H1 (cell line): ENCODE results near the gene LGALS3. TPM values are rescaled to one million over a fixed set of nuclear protein-coding genes. Genes with fewer than 3 reads are reported as not detected.

Experiments
- CTCF ChIA-PET: fragments of 300-600 bp; sonication (Branson Sonifier 250); formaldehyde crosslinking; loops from one replicate; lab custom pipeline; 2021; ENCODE audit not compliant: partially characterized antibody; lab: Charles Lee
- POLR2A ChIA-PET: fragments of 300-600 bp; sonication (Branson Sonifier 250); formaldehyde crosslinking; loops from one replicate; lab custom pipeline; 2021; ENCODE audit warnings: inconsistent platforms; ENCODE audit not compliant: partially characterized antibody; lab: Charles Lee
- DNase-seq, 2 experiments: peaks; one replicate each; pipeline versions ENCODE4 v3.0.0 to v3.0.0-alpha.2; 2010 to 2022; ENCODE audit warnings: low spot score in 2 of 2, low read depth in 1 of 2, mixed read lengths in 1 of 2
- FAIRE-seq: peaks from 2 replicates; lab custom pipeline; 2011; peaks lifted over from hg19 to GRCh38; lab: Jason Lieb, UNC
- H2AFZ ChIP-seq: 2 replicates; pipeline ENCODE4 v1.8.1; 2012; ENCODE audit warnings: low read length, inconsistent platforms
- H2AK5ac ChIP-seq: 2 replicates; pipeline ENCODE4 v1.6.1; 2013; ENCODE audit warnings: low read depth, low read length
- H2BK120ac ChIP-seq: replicated peaks from 2 replicates; pipeline ENCODE3; 2013; ENCODE audit warnings: low read depth, low read length, inconsistent platforms
- H2BK12ac ChIP-seq: 2 replicates; pipeline ENCODE4 v1.6.1; 2013; ENCODE audit warnings: low read depth, low read length
- H2BK15ac ChIP-seq: 2 replicates; pipeline ENCODE4 v1.6.1; 2013; ENCODE audit warnings: low read length
- H2BK20ac ChIP-seq: 2 replicates; pipeline ENCODE4 v1.6.1; 2013; ENCODE audit warnings: low read length
- H2BK5ac ChIP-seq: 2 replicates; pipeline ENCODE4 v1.6.1; 2013; ENCODE audit warnings: low read depth, low read length
- H3K14ac ChIP-seq: 2 replicates; pipeline ENCODE4 v1.6.1; 2013; ENCODE audit warnings: inconsistent platforms; ENCODE audit not compliant: insufficient read length
- H3K18ac ChIP-seq: 2 replicates; pipeline ENCODE4 v1.6.1; 2013; ENCODE audit warnings: low read length; ENCODE audit errors: extremely low read depth
- H3K23ac ChIP-seq: 2 replicates; pipeline ENCODE4 v1.6.1; 2013; ENCODE audit warnings: inconsistent platforms; ENCODE audit not compliant: insufficient read length
- H3K23me2 ChIP-seq: 2 replicates; pipeline ENCODE4 v1.6.1; 2013; ENCODE audit warnings: low read depth, low read length
- H3K27ac ChIP-seq: 2 replicates; pipeline ENCODE4 v1.6.1; 2011; ENCODE audit warnings: low read depth, low read length, inconsistent platforms
- H3K27me3 ChIP-seq, 4 experiments: replicated peaks in 1 of 4; 1 replicate in 1 of 4; 2 replicates in 3 of 4; pipeline versions ENCODE4 v1.6.1 to v1.8.1; 2011 to 2013; ENCODE audit warnings: low read length in 3 of 4, mild to moderate bottlenecking in 3 of 4, inconsistent platforms in 2 of 4, mixed read lengths in 2 of 4, moderate library complexity in 1 of 4; ENCODE audit not compliant: control insufficient read depth in 3 of 4, insufficient read depth in 3 of 4; ENCODE audit errors: extremely low read depth in 1 of 4
- H3K36me3 ChIP-seq, 4 experiments: 2 replicates each; pipeline versions ENCODE4 v1.6.1 to v1.8.1; 2011 to 2013; ENCODE audit warnings: mild to moderate bottlenecking in 4 of 4, low read length in 3 of 4, moderate library complexity in 2 of 4, control low read depth in 1 of 4, inconsistent platforms in 1 of 4; ENCODE audit not compliant: insufficient read depth in 4 of 4, control insufficient read depth in 2 of 4
- H3K4ac ChIP-seq: replicated peaks from 2 replicates; pipeline ENCODE3; 2013; ENCODE audit warnings: low read length, low read depth, mixed read lengths, inconsistent platforms; ENCODE audit not compliant: insufficient read length
- H3K4me1 ChIP-seq, 4 experiments: replicated peaks in 1 of 4; 1 replicate in 1 of 4; 2 replicates in 3 of 4; pipeline versions ENCODE4 v1.6.1 to v1.8.1; 2011 to 2013; ENCODE audit warnings: low read length in 3 of 4, inconsistent platforms in 2 of 4, mixed read lengths in 1 of 4; ENCODE audit not compliant: insufficient read depth in 4 of 4, control insufficient read depth in 3 of 4
- H3K4me2 ChIP-seq, 2 experiments: 2 replicates each; pipeline versions ENCODE4 v1.6.1 to v1.8.1; 2011 to 2013; ENCODE audit warnings: low read depth in 2 of 2, low read length in 2 of 2, control low read depth in 1 of 2, inconsistent platforms in 1 of 2, mild to moderate bottlenecking in 1 of 2; ENCODE audit not compliant: insufficient read depth in 1 of 2
- H3K4me3 ChIP-seq, 4 experiments: fragments of 200-600, 300-600 bp in 1 of 4; sonication (generic), shearing (Covaris generic), sonication (Bioruptor Twin) in 1 of 4; 2 replicates each; pipeline versions ENCODE4 v1.5.1 to v1.8.1; 2011 to 2016; ENCODE audit warnings: low read length in 4 of 4, low read depth in 3 of 4, control low read depth in 2 of 4, inconsistent platforms in 2 of 4, mild to moderate bottlenecking in 2 of 4, mixed read lengths in 1 of 4, moderate library complexity in 1 of 4; ENCODE audit not compliant: insufficient read depth in 2 of 4; ENCODE audit errors: extremely low read depth in 1 of 4
- H3K56ac ChIP-seq: replicated peaks from 2 replicates; pipeline ENCODE3; 2013; ENCODE audit warnings: low read depth, mild to moderate bottlenecking, mixed read lengths, low read length, inconsistent platforms; ENCODE audit not compliant: insufficient read length
- H3K79me1 ChIP-seq: 2 replicates; pipeline ENCODE4 v1.6.1; 2013; ENCODE audit warnings: low read depth, low read length, control low read depth
- H3K79me2 ChIP-seq, 2 experiments: 2 replicates each; pipeline versions ENCODE4 v1.6.1 to v1.8.1; 2012 to 2013; ENCODE audit warnings: low read length in 2 of 2, mild to moderate bottlenecking in 2 of 2, inconsistent platforms in 1 of 2; ENCODE audit not compliant: insufficient read depth in 2 of 2, control insufficient read depth in 1 of 2
- H3K9ac ChIP-seq, 4 experiments: replicated peaks in 1 of 4; 1 replicate in 1 of 4; 2 replicates in 3 of 4; pipeline versions ENCODE4 v1.6.1 to v1.8.1; 2011 to 2013; ENCODE audit warnings: low read depth in 3 of 4, low read length in 3 of 4, control low read depth in 2 of 4, mild to moderate bottlenecking in 2 of 4, moderate library complexity in 2 of 4, inconsistent platforms in 1 of 4; ENCODE audit errors: extremely low read depth in 1 of 4
- H3K9me3 ChIP-seq, 2 experiments: 2 replicates each; pipeline versions ENCODE4 v1.6.1 to v1.8.1; 2012 to 2013; ENCODE audit warnings: mild to moderate bottlenecking in 2 of 2, moderate library complexity in 2 of 2, control low read depth in 1 of 2, inconsistent platforms in 1 of 2, low read depth in 1 of 2, low read length in 1 of 2, mixed read lengths in 1 of 2; ENCODE audit not compliant: insufficient read depth in 2 of 2
- H4K20me1 ChIP-seq, 2 experiments: replicated peaks in 1 of 2; 2 replicates each; pipeline versions ENCODE3 to v1.8.1; 2011 to 2013; ENCODE audit warnings: inconsistent platforms in 2 of 2, low read length in 2 of 2, mild to moderate bottlenecking in 1 of 2; ENCODE audit not compliant: insufficient read depth in 2 of 2, control insufficient read depth in 1 of 2
- H4K5ac ChIP-seq: 2 replicates; pipeline ENCODE4 v1.6.1; 2013; ENCODE audit warnings: low read length, low read depth, mixed read lengths, inconsistent platforms; ENCODE audit not compliant: insufficient read length
- H4K8ac ChIP-seq: 2 replicates; pipeline ENCODE4 v1.8.0; 2013; ENCODE audit warnings: mild to moderate bottlenecking, moderate library complexity, low read length, inconsistent platforms; ENCODE audit not compliant: insufficient read depth; ENCODE audit errors: extremely low read depth
- H4K91ac ChIP-seq: replicated peaks from 2 replicates; pipeline ENCODE3; 2013; ENCODE audit warnings: low read length, mixed read lengths, inconsistent platforms; ENCODE audit not compliant: insufficient read length
- CBX5 ChIP-seq: fragments of 300-800, 300-1000 bp; sonication (generic); IDR thresholded peaks from 2 replicates; pipeline ENCODE4 v1.7.1; 2016; ENCODE audit warnings: antibody characterized with exemption, low read length, low read depth
- EP300 ChIP-seq, 2 experiments: IDR thresholded peaks; 1 replicate in 1 of 2; 2 replicates in 1 of 2; pipeline ENCODE4 v1.6.1; 2011 to 2012; ENCODE audit warnings: low read depth in 2 of 2, low read length in 2 of 2, mild to moderate bottlenecking in 2 of 2, borderline replicate concordance in 1 of 2, inconsistent platforms in 1 of 2, moderate library complexity in 1 of 2
- FOSL1 ChIP-seq: IDR thresholded peaks from 2 replicates; pipeline ENCODE4 v1.6.1; 2011; ENCODE audit warnings: mild to moderate bottlenecking, low read depth, low read length, moderate library complexity; ENCODE audit not compliant: insufficient read depth
- KDM1A ChIP-seq: fragments of 200-600, 300-600 bp; sonication (generic); IDR thresholded peaks from 2 replicates; pipeline ENCODE4 v1.7.1; 2016; ENCODE audit warnings: mild to moderate bottlenecking, low read length, borderline replicate concordance
- MAFK ChIP-seq: IDR thresholded peaks from 2 replicates; pipeline ENCODE4 v1.6.1; 2012; ENCODE audit warnings: low read depth, mild to moderate bottlenecking, improper control_type of control experiment, low read length
- POLR2A ChIP-seq, 2 experiments: IDR thresholded peaks; 1 replicate in 1 of 2; 2 replicates in 1 of 2; pipeline ENCODE4 v1.6.1; 2011; ENCODE audit warnings: low read depth in 2 of 2, low read length in 2 of 2, mild to moderate bottlenecking in 2 of 2; ENCODE audit errors: control extremely low read depth in 1 of 2
- RFX5 ChIP-seq: IDR thresholded peaks from 2 replicates; pipeline ENCODE4 v1.6.1; 2011; ENCODE audit warnings: low read depth, low read length, improper control_type of control experiment, borderline replicate concordance
- RNF2 ChIP-seq: fragments of 200-900, 300-1000 bp; sonication (generic); IDR thresholded peaks from 2 replicates; pipeline ENCODE4 v1.7.1; 2016; ENCODE audit warnings: borderline replicate concordance, low read depth, mild to moderate bottlenecking, antibody characterized with exemption, low read length; ENCODE audit not compliant: poor library complexity, severe bottlenecking; ENCODE audit errors: missing control alignments
- SAP30 ChIP-seq: fragments of 300-600 bp; sonication (generic); IDR thresholded peaks from 2 replicates; pipeline ENCODE4 v1.7.1; 2012; ENCODE audit warnings: low read length, moderate library complexity, mild to moderate bottlenecking, inconsistent platforms; ENCODE audit not compliant: insufficient read depth, insufficient replicate concordance
- YY1 ChIP-seq: IDR thresholded peaks from 2 replicates; pipeline ENCODE4 v1.6.1; 2011; ENCODE audit warnings: low read depth, mild to moderate bottlenecking, low read length
- WGBS, 2 experiments: shearing (Covaris generic) in 1 of 2; methylation state at CpG; one replicate each; pipeline versions ENCODE4 v1.1.6 to v1.1.7; 2013 to 2015; ENCODE audit warnings: low lambda C conversion rate in 2 of 2, mixed read lengths in 2 of 2, inconsistent platforms in 1 of 2, low coverage in 1 of 2, missing lambda C conversion rate in 1 of 2; ENCODE audit not compliant: insufficient replicate concordance in 2 of 2, insufficient coverage in 1 of 2, insufficient read length in 1 of 2; ENCODE audit errors: extremely low coverage in 1 of 2, missing lambda C conversion rate in 1 of 2; 5-methylcytosine and 5-hydroxymethylcytosine counted together
- polyA plus RNA-seq, 7 experiments: library from polyadenylated mRNA; depleted of rRNA in 3 of 7; stranded (reverse) in 5 of 7; unstranded in 2 of 7; fragments of >200 nt in 5 of 7; fragments of 200-250 nt in 2 of 7; gene quantifications; 1 replicate in 5 of 7; 2 replicates in 1 of 7; 4 replicates in 1 of 7; pipeline versions ENCODE4 v1.2.1 to v1.2.3, GENCODE V29; 2011 to 2013; ENCODE audit warnings: missing spikeins in 2 of 7, mixed read lengths in 2 of 7
- total RNA-seq: library from RNA; stranded (reverse); fragmentation: NEBNext Ultra II Directional; extraction: Animal tissue kit (Norgen Biotek cat#: 25700); gene quantifications from 2 replicates; pipeline ENCODE4 v1.2.1, GENCODE V29; 2021
- TF ChIP-seq, protein P1 (sequence below): IDR thresholded peaks from 2 replicates; pipeline ENCODE4 v1.6.1; 2011; ENCODE audit warnings: low read depth, mild to moderate bottlenecking, low read length; ENCODE audit not compliant: insufficient read depth

LGALS3 gene
- total and polyA plus RNA-seq, 2 of the 8 experiments (the other 6 are each of a cell fraction or from before 2014, with no cell fraction given) = 9.7 to 14.5 TPM

DNA sequence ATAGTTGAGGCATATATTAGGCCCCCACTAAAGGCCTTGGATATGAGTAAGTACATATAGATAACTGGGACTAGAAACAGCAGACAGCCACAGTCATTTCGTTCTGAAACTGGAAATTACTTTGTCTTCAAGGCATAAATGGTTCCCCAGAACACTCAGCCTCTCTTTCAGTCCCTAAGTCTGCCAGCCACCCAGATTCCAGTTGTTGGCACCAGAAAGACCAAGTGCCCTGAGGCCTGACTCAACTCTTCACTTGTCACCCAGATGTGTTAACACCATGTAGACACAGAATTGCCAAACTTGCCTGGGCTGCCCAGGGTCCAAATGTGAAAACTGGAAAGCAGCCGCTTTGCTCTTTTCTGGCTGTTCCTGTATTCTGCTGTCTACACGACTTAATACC, 3.0 kb upstream of the LGALS3 start:
- H3K18ac ChIP-seq = no peak overlapping the region
- no peak overlapping the region for H3K14ac ChIP-seq
- no peaks in the 10 kb centered on the region for H3K36me3 ChIP-seq
- H3K9ac ChIP-seq = no peak overlapping the region
- no peak overlapping the region for H2BK12ac ChIP-seq
- no peak overlapping the region for H2BK15ac ChIP-seq
- no peak overlapping the region for H3K4me2 ChIP-seq
- H3K79me1 ChIP-seq = no peaks in the 10 kb centered on the region
- H3K27ac ChIP-seq = no peak overlapping the region
- H3K27me3 ChIP-seq = peaks cover 0 to 28% (median 17%) of the 10 kb centered on the region in 4 experiments; a peak in 6 of 7 replicates
- no peak for TF ChIP-seq FOSL1
- TF ChIP-seq EP300 (IDR thresholded peaks at IDR 0.05; ENCODE audit: borderline replicate concordance in 1 of 2, low read depth in 2 of 2, low read length in 2 of 2) = no peak
- no peak for TF ChIP-seq RNF2
- no peak for TF ChIP-seq POLR2A (IDR thresholded peaks at IDR 0.05; ENCODE audit: control extremely low read depth in 1 of 2, low read depth in 2 of 2, low read length in 2 of 2)
- TF ChIP-seq KDM1A = no peak
- TF ChIP-seq MAFK = no peak
- no peak for TF ChIP-seq YY1
- TF ChIP-seq CBX5 = no peak
- TF ChIP-seq RFX5 = no peak
- TF ChIP-seq, protein P1, sequence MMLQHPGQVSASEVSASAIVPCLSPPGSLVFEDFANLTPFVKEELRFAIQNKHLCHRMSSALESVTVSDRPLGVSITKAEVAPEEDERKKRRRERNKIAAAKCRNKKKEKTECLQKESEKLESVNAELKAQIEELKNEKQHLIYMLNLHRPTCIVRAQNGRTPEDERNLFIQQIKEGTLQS = no peak
- TF ChIP-seq SAP30 = no peak
- no peak overlapping the region for H2BK20ac ChIP-seq
- H2BK5ac ChIP-seq = no peak overlapping the region
- peaks cover 10% of the 10 kb centered on the region for H3K23me2 ChIP-seq
- H3K4ac ChIP-seq = no peak overlapping the region
- no peaks in the 10 kb centered on the region for H3K79me2 ChIP-seq
- H2AK5ac ChIP-seq = no peak overlapping the region
- H3K56ac ChIP-seq = no peak overlapping the region
- no peak overlapping the region for H4K5ac ChIP-seq
- H4K8ac ChIP-seq = no peak overlapping the region
- peaks cover 0 to 3% (median 1%) of the 10 kb centered on the region in 4 experiments; a peak in 2 of 7 replicates for H3K4me1 ChIP-seq
- H4K20me1 ChIP-seq = no peaks in the 10 kb centered on the region
- ChIA-PET CTCF (interaction anchor here (0.6 to 1.9 kb wide), 2 partner anchors 34 to 65 kb away, joined by 3 to 9 read pairs; no protein-coding TSS in a partner anchor), POLR2A (interaction anchor here (1.2 kb wide), 1 partner anchor 9 kb away, joined by 3 read pairs; no protein-coding TSS in a partner anchor)
- no peak for DNase-seq
- 77% methylated on average over 3 of the region's 3 CpGs; no CpG with 5 or more reads in 1 of the 2 experiments for WGBS, 2 experiments
- no peak overlapping the region for H3K4me3 ChIP-seq
- H3K9me3 ChIP-seq = no peaks in the 10 kb centered on the region
- no peak overlapping the region for H2AFZ ChIP-seq
- FAIRE-seq = no peak
- no peak overlapping the region for H4K91ac ChIP-seq
- no peak overlapping the region for H3K23ac ChIP-seq
- H2BK120ac ChIP-seq = no peak overlapping the region
